Thoracic aorta (tissue), 2 donors: Measurements from ENCODE around the gene CLTB. TPM values are rescaled to one million over a fixed set of nuclear protein-coding genes. Genes with fewer than 3 reads are reported as not detected.

Experiments used
- ATAC-seq: fragments of 150-250 bp; one replicate; pipeline ENCODE4 v1.8.0; 2017; ENCODE audit warnings: low read depth; ENCODE audit not compliant: insufficient number of reproducible peaks, low FRiP score
- DNase-seq: peaks from one replicate; pipeline ENCODE4 v3.0.0-alpha.2; 2020; ENCODE audit warnings: low spot score
- H3K27ac ChIP-seq, 2 donors: fragments of 200-600 bp; sonication (generic); 1 replicate in 1 of 2; 2 replicates in 1 of 2; pipeline ENCODE4 v1.5.1; 2016; ENCODE audit warnings: mild to moderate bottlenecking in 2 of 2, moderate library complexity in 2 of 2
- H3K27me3 ChIP-seq: fragments of 200-600 bp; sonication (generic); replicated peaks from 2 replicates; pipeline ENCODE4 v1.6.0; 2016; ENCODE audit warnings: mild to moderate bottlenecking; ENCODE audit not compliant: insufficient read depth
- H3K36me3 ChIP-seq: fragments of 200-600 bp; sonication (generic); one replicate; pipeline ENCODE4 v1.5.1; 2016
- H3K4me1 ChIP-seq, 2 donors: fragments of 200-600 bp; sonication (generic); 1 replicate in 1 of 2; 2 replicates in 1 of 2; pipeline versions ENCODE4 v1.5.1 to v1.6.0; 2016; ENCODE audit warnings: low read depth in 2 of 2, mild to moderate bottlenecking in 1 of 2; ENCODE audit not compliant: control insufficient read depth in 1 of 2
- H3K4me3 ChIP-seq: fragments of 200-600 bp; sonication (generic); 2 replicates; pipeline ENCODE4 v1.5.1; 2016; ENCODE audit warnings: mild to moderate bottlenecking
- H3K9me3 ChIP-seq: fragments of 200-600 bp; sonication (generic); 2 replicates; pipeline ENCODE4 v1.5.1; 2016
- CTCF ChIP-seq: fragments of 200-600 bp; sonication (generic); IDR thresholded peaks from one replicate; pipeline ENCODE4 v1.5.1; 2019; ENCODE audit warnings: antibody characterized with exemption
- total RNA-seq, 2 donors: library from RNA; depleted of rRNA; stranded (reverse); fragments of >200 nt; gene quantifications; one replicate each; pipeline versions ENCODE4 v1.1.0 to v1.2.3, GENCODE V29; 2016

The CLTB gene
- total RNA-seq, 2 donors from 2014 or later: 155 to 192 TPM

DNA sequence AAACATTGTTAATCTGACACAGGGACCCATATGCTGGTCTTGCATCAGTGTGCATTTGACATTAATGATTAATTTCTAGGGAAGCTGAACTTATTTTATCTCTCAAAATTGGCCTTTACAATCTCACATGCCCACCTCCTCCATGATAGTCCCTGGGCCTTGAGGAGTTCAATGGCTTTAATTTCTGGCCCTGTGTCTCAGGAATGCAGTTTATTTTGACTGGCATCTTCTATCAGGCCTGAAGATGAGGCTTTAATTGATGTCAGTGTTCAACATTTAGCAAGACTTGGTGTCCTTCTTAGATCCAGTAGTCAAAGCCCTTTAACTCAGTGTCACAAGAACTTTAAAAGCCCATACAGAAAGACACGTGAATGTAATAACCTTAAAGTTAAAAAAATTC is 10.5 kb upstream of the CLTB start:
- ATAC-seq (no peak), DNase-seq (no peak)

DNA sequence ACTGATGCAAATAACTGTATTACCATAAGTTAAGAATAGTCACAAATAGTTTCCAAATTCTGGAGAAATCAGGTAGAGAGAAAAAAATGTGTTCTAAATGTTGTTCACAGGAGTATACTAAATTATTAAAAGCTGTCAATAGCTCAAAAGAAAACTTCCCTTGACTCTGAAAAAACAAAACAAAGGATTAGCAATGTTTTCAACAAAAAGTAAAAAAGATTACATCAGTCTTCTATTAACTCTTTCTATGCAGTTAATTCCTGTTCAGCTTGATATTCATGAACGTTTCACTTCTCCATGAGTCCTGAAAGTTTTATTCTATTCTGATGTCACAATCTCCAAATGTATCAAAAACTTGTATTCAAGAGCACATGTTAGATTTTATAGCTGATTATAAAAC is 9.5 kb upstream of the CLTB start:
- no peak for TF ChIP-seq CTCF
- H3K27ac ChIP-seq: peak overlapping the region in 1 of 2 donors; percentile 66
- no peak for ATAC-seq

More for the DNA sequence above, 10.5 kb upstream of the CLTB start:
- H3K4me1 ChIP-seq: peaks cover 11 to 19% of the 10 kb centered on the region in 2 donors
- no peaks in the 10 kb centered on the region for H3K9me3 ChIP-seq
- no peaks in the 10 kb centered on the region for H3K36me3 ChIP-seq
- no peaks in the 10 kb centered on the region for H3K27me3 ChIP-seq
- H3K4me3 ChIP-seq: no peak overlapping the region
- TF ChIP-seq CTCF: no peak
- H3K27ac ChIP-seq: no peak overlapping the region

DNA sequence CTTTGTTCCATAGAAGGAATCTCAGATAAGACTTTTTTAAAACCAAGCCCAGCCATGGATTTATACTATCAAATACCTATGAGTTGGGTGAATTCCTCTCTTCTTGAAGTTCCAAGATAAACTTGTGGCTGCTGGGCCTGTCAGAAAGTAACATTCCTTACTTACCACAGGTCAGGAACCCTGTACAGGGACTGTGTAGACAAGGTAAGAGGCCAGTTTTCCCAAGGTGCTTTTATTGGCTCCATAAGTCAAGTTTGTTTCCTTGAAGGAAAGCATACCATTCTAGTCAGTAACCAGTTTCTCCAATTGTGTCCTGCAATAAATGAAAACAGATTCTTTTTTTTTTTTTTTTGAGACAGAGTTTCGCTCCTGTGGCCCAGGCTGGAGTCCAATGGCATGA is 8.8 kb upstream of the CLTB start:
- TF ChIP-seq CTCF: no peak
- H3K27ac ChIP-seq: peak overlapping the region; percentile 63 to 66

More for the DNA sequence above, 9.5 kb upstream of the CLTB start:
- Histone ChIP-seq H3K4me1 (peaks cover 11 to 19% of the 10 kb centered on the region in 2 donors), H3K4me3 (no peak overlapping the region), H3K9me3 (no peaks in the 10 kb centered on the region), H3K36me3 (no peaks in the 10 kb centered on the region), H3K27me3 (no peaks in the 10 kb centered on the region)
- DNase-seq: no peak

DNA sequence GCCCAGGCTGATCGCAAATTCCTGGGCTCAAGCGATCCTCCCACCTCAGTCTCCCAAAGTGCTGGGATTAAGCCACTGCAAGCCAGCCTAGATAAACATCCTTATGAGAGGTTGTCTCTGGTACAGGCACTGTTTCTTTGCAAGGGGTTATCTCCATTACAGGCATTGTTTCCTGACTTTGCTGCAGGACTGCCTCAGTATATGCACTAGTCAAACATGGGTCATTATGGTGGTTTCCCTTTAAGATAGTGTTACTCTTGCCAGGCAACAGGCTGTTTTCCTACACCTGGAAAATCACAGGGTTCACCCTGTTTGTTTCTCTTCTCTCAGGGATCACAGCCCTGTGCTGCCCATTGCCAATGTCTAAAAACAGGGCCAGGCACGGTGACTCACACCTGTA is 7.8 kb upstream of the CLTB start:
- ATAC-seq (peak; percentile 65), DNase-seq (no peak)
- H3K27ac ChIP-seq: peak overlapping the region; percentile 57 to 66

More for the DNA sequence above, 8.8 kb upstream of the CLTB start:
- no peaks in the 10 kb centered on the region for H3K9me3 ChIP-seq
- H3K36me3 ChIP-seq: no peaks in the 10 kb centered on the region
- DNase-seq (no peak), ATAC-seq (no peak)
- H3K4me3 ChIP-seq: peak overlapping the region; percentile 32
- H3K4me1 ChIP-seq: peaks cover 11 to 19% of the 10 kb centered on the region in 2 donors
- no peaks in the 10 kb centered on the region for H3K27me3 ChIP-seq

DNA sequence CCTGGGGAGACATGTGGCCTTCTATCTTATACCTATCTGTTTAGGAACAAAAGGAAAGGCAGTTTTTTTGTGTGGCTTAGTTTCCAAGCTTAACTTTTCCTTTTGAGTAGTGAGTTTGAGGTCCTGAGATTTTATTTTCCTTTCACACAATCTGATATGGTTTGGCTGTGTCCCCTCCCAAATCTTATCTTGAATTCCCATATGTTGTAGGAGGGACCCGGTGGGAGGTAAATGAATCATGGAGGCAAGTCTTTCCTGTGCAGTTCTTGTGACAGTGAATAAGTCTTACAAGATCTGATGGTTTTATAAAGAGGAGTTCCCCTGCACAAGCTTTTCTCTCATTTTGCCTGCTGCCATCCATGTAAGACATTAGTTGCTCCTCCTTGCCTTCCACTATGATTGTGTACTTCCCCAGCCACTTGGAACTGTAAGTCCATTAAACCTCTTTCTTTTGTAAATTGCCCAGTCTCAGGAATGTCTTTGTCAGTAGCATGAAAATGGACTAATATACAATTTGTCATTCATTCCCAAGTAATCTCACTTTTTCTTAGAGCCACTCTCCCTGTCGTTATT is 4.7 kb upstream of the CLTB start:
- Histone ChIP-seq H3K27me3 (no peaks in the 10 kb centered on the region), H3K4me1 (peaks cover 15 to 28% of the 10 kb centered on the region in 2 donors), H3K27ac (no peak overlapping the region), H3K9me3 (no peaks in the 10 kb centered on the region), H3K36me3 (no peaks in the 10 kb centered on the region), H3K4me3 (no peak overlapping the region)
- no peak for ATAC-seq
- no peak for DNase-seq
- TF ChIP-seq CTCF: no peak

More for the DNA sequence above, 7.8 kb upstream of the CLTB start:
- Histone ChIP-seq H3K9me3 (no peaks in the 10 kb centered on the region), H3K4me1 (peaks cover 11 to 19% of the 10 kb centered on the region in 2 donors), H3K4me3 (peak overlapping the region; percentile 32), H3K36me3 (no peaks in the 10 kb centered on the region), H3K27me3 (no peaks in the 10 kb centered on the region)
- no peak for TF ChIP-seq CTCF
